ENCODE data around the gene HOXB13.

The HOXB13 gene

GRCh38 chr17:48704361-48705248, 23.9 kb downstream of the HOXB13 start:
- DNase-seq (ENCODE audit: low read depth): no peak

- no peak for DNase-seq (ENCODE audit: low read depth)
These were observed 26.6 kb downstream of the HOXB13 start for GRCh38 chr17:48701864-48702532.

- DNase-seq (ENCODE audit: low read depth): no peak
These were observed 35.4 kb downstream of the HOXB13 start for GRCh38 chr17:48693178-48693577.

GRCh38 chr17:48692049-48692448, 36.5 kb downstream of the HOXB13 start:
- DNase-seq (ENCODE audit: low read depth): no peak

GRCh38 chr17:48690655-48691054, 37.9 kb downstream of the HOXB13 start:
- no peak for DNase-seq (ENCODE audit: low read depth)

GRCh38 chr17:48681609-48682008, 46.9 kb downstream of the HOXB13 start:
- DNase-seq (ENCODE audit: low read depth): no peak

GRCh38 chr17:48679385-48680096, 49.0 kb downstream of the HOXB13 start:
- DNase-seq (ENCODE audit: low read depth): no peak

GRCh38 chr17:48678141-48678971, 50.2 kb downstream of the HOXB13 start:
- no peak for DNase-seq (ENCODE audit: low read depth)

- no peak for DNase-seq (ENCODE audit: low read depth)
These were observed 51.5 kb downstream of the HOXB13 start for GRCh38 chr17:48676963-48677558.

Data from HS-27A (cell line).